Measurements from ENCODE around the gene VPS4B.

The VPS4B gene

GRCh38 chr18:63395503-63395902 is 26.8 kb downstream of the VPS4B start:
- no peak for DNase-seq (ENCODE audit: low read depth)
- TF ChIP-seq, protein P1, sequence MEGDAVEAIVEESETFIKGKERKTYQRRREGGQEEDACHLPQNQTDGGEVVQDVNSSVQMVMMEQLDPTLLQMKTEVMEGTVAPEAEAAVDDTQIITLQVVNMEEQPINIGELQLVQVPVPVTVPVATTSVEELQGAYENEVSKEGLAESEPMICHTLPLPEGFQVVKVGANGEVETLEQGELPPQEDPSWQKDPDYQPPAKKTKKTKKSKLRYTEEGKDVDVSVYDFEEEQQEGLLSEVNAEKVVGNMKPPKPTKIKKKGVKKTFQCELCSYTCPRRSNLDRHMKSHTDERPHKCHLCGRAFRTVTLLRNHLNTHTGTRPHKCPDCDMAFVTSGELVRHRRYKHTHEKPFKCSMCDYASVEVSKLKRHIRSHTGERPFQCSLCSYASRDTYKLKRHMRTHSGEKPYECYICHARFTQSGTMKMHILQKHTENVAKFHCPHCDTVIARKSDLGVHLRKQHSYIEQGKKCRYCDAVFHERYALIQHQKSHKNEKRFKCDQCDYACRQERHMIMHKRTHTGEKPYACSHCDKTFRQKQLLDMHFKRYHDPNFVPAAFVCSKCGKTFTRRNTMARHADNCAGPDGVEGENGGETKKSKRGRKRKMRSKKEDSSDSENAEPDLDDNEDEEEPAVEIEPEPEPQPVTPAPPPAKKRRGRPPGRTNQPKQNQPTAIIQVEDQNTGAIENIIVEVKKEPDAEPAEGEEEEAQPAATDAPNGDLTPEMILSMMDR (conservative IDR thresholded peaks at IDR 0.05; ENCODE audit: low read length), result no peak
- no peak overlapping the region for H3K4me3 ChIP-seq (ENCODE audit: low read length)

DNA sequence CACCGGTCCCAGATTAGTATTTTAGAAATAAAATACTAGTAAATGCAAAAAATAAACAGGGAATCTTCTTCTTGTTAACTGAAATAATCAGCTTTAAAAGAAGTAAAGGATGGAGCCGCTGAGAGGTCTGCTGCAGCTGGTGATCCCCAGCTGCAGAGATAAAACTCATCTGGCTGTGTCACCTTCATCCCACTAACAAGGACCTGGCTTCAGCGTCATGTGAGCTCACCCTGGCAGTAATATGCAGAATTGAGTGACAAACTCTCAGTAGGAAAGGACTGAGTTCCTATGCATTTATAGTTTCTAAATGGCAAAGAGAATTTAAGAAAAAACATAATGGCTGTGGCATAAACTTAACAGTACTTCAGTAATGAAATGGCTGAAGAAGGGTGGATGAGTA is 27.3 kb downstream of the VPS4B start:
- no peak for DNase-seq (ENCODE audit: low read depth)
- no peak overlapping the region for H3K4me3 ChIP-seq (ENCODE audit: low read length)
- TF ChIP-seq, protein P1 (conservative IDR thresholded peaks at IDR 0.05; ENCODE audit: low read length), result no peak

DNA sequence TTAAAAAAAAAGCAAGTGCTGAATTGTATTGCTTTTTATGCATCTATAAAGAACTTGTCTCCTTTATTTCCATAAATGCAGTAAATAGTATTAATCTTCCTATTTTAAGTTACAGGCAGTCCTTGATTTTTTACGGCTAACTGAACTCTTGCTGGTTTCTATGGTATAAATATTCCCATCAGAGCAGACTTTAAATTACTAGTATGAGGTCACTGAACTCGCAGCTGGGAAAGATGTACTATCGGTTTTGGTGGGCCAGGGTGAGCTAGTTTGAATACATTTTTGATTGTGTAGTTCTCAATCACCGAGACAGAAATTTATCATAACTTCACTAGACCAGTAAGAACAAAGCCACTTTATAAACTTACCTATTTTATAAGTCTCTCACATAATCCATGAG is 34.4 kb downstream of the VPS4B start:
- H3K4me3 ChIP-seq (ENCODE audit: low read length), result no peak overlapping the region
- TF ChIP-seq, protein P1 (conservative IDR thresholded peaks at IDR 0.05; ENCODE audit: low read length), result no peak
- DNase-seq (ENCODE audit: low read depth), result no peak

GRCh38 chr18:63382843-63383242 is 39.4 kb downstream of the VPS4B start:
- TF ChIP-seq, protein P1 (conservative IDR thresholded peaks at IDR 0.05; ENCODE audit: low read length), result no peak
- no peak for DNase-seq (ENCODE audit: low read depth)
- H3K4me3 ChIP-seq (ENCODE audit: low read length), result no peak overlapping the region

DNA sequence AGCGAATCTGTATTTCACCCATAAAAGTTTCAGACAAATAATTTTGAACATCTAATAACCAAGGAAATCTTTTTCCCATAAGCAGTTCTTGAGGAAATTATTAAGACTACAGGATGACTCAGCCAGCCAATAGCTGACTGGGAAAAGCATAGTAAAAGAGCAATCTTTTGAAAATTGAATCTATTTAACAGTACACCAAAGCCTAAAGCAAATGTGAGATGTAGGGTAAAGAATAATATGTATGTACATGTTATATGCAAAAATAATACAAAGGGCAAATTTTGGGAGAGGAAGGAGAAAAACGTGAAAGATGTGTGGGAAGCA is 42.7 kb downstream of the VPS4B start:
- H3K4me3 ChIP-seq (ENCODE audit: low read length), result no peak overlapping the region
- TF ChIP-seq, protein P1 (conservative IDR thresholded peaks at IDR 0.05; ENCODE audit: low read length), result no peak
- DNase-seq (ENCODE audit: low read depth), result no peak

DNA sequence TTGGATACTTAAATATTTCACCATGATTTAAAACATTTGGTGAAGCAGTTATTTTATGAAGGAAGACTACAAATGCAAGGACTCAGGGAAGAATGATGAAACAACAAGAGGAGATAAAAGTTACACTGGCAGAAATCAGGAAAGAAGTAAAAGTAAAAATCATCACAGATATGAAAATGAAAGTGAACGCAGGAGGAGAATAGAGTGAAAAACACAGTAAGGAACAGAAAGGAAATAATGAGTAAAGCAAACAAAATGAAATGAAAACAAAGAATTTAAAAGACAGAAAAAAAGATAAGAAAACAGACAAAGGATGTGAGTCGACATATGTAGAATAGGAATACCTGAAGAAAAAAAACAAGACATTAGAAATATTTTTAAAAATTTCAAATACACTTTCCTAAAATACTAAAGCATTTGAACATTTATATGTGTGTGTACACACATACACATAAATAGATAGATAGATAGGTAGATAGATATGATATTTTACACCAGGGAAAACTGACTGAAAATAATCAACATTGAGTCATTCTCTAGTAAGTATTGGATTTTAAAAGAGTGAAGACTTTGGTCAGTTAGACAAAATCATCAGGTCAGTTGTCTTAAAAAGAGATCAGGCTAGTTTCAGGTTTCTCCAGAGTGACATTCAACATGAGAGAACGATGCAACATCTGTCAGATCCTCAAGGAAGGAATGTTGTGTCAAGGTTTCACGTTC is 43.2 kb downstream of the VPS4B start:
- DNase-seq (ENCODE audit: low read depth), result no peak
- TF ChIP-seq, protein P1 (conservative IDR thresholded peaks at IDR 0.05; ENCODE audit: low read length), result no peak
- H3K4me3 ChIP-seq (ENCODE audit: low read length), result no peak overlapping the region

GRCh38 chr18:63377275-63377980 is 44.8 kb downstream of the VPS4B start:
- no peak for DNase-seq (ENCODE audit: low read depth)
- no peak overlapping the region for H3K4me3 ChIP-seq (ENCODE audit: low read length)
- TF ChIP-seq, protein P1 (conservative IDR thresholded peaks at IDR 0.05; ENCODE audit: low read length), result no peak
